ENCODE measurements around the gene MBD5.

Gene MBD5

DNA sequence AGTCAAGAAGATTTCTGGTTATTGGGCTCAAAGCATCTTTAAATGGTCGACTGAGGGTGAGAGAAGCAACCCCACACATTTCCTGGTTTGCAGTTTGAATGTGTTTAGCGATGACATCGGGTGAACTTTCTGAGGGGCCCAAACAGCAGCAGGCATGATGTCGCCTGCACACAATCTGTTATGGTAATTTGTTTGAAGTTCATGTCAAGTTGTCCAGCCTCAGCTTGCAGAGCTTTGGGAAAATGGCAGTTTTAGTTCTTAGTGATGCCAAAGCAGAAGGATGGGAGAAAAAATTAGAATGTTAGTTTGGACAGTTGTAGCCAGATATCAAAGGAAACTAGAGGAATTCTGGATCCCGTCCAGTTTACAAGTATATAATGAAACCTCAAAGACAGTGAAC lies 284.6 kb downstream of the MBD5 start:
- no peak for DNase-seq (ENCODE audit: low read depth)

DNA sequence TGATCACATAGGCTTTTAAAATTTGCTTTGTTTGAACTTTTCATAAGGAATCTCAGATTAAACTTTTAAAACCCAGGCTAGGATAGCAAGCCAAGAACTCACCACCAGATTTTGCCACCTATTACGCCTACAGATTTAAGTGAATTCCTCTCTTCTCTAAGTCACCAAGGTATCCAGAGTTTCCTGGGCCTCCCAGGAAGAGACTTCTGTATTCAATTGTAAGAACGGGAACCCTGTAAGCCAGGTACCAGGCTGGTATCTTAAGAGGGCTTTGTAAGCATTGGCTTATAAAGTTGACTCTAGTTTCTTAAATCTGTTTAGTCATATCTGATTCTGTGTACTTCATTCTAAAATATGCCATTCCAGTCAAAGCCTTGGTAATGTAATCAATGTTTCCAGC lies 285.1 kb downstream of the MBD5 start:
- no peak for DNase-seq (ENCODE audit: low read depth)

DNA sequence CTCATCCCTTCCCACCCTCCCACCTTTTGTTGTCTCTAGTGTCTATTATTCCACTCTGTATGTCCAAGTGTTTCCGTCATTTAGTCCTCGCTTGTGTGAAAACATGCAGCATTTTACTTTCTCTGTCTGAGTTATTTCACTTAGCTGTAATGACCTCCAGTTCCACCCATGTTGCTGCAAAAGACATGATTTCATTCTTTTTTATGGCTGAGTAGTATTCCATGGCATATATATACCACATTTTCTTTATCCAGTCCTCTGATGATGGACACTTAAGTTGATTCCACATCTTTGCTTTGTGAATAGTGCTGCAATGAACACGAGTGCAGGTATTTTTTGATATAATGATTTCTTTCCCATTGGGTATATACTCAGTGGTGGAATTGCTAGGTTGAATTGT lies 296.7 kb downstream of the MBD5 start:
- DNase-seq (ENCODE audit: low read depth) = no peak

DNA sequence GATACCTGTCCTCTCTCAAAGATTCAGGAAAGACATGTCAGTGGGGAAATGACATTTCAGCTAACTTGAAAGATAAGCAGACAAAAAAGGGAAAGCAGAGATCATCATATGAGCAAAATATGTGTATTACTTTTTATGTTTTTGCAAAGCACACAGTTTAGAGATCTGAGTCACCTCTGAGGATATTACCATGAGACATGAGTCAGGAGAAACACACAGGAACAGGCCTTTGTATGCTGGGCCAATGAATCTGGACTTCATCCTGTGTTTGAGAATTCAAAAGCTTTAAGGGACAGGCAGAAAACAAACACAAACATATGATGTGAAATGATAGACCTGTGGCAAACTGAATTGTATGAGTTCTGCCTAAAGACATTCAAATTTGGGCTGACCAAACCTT lies 317.6 kb downstream of the MBD5 start:
- no peak for DNase-seq (ENCODE audit: low read depth)

DNA sequence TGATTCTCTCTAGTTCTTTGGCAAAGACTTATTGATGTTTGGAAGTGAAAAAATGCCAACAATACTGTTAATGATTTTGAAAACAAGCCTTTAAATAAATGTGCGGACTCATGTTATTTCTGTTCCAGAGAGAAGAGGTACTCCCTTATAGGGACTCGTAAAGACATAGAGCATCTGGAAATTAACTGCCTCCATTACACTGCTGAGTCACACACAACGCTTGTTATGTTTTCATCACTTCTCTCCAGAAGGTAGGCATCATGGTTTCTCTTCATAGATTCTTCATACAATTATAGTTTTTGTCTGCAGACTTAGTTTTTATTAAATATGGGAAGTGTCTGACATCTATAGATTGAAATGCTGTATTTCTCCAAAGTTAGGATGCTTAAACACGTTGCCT lies 321.2 kb downstream of the MBD5 start:
- DNase-seq (ENCODE audit: low read depth) = no peak

DNA sequence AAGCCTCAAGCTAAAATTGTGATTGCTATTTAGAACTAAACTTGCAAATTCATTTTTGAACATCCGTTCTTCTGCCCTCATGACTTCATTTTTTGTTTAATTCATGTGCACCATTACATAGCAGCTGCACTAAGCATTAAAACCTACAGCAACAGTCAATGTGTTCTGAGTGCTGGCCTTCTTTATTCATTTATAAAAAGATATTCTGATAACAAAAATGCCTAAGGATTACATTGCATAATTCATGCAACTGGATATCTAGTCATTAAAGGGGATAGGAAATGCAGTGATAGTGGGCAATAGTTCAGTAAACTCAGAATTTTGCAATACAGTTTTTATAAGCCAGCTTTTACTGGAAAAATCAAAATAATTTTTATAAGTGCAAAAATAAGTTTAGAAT lies 329.3 kb downstream of the MBD5 start:
- no peak for DNase-seq (ENCODE audit: low read depth)

DNA sequence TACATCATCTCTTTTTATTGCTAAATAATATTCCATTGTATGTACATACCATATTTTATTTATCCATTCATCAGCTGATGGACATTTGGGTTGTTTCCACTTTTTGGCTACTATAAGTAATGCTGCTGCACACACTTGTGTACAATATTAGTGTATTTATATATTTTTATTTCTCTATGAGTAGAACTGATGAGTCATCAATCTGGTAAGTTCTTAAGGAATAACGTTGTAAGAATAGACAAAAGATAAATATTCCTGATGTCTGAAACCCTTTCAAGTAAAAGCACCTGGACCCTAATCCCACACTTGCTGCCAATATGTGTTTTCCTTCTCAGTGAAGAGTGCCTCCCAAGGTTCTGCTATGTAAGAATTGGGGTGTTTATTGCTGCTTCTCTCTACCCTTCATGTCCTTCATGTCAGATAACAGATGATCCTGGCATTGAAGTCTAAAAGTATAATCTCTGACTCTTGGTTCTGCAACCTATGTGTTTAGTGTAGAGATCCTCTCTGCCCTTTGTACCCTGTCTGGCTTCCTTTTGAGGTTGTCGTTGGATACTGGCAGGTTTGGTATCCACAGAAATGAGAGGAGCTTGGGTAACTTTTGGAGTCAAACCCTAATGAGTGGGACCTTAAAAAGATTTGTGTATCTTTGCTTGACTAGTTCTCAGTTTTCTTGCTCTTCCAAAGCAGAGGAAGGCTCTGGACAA lies 330.7 kb downstream of the MBD5 start:
- DNase-seq (ENCODE audit: low read depth) = no peak

DNA sequence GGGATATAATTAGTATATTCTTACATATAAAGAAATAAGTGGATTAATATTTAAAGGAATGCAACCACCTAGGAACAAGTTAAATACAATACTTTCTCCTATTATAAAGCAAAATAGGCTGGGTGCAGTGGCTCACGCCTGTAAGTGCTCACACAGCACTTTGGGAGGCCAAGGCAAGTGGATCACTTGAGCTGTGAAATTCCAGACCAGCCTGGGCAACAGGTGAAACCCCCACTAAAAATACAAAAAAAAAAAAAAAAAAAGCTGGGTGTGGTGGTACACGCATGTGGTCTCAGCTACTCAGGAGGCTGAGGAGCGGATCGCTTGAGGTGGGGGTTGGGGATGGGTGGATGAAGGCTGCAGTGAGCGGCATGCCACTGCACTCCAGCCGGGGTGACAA lies 337.5 kb downstream of the MBD5 start:
- no peak for DNase-seq (ENCODE audit: low read depth)

DNA sequence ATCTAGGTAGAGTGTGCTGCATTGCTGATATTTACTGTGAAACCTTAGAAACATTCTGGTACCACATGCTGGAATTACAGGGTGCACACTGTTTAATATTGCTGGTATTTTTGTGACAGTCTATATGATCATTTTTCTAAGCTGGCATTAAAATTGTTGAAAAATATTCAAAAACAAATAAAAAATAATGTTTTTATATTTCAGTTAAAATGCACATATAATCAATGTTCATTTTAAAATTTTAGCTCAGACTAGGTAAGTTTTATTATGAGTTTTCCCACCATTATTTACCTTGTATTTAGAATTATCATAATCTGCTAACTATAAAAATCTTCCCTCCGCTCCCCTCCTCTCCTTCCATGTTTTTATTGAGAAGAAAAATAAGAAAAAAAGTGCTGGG lies 339.8 kb downstream of the MBD5 start:
- no peak for DNase-seq (ENCODE audit: low read depth)

DNA sequence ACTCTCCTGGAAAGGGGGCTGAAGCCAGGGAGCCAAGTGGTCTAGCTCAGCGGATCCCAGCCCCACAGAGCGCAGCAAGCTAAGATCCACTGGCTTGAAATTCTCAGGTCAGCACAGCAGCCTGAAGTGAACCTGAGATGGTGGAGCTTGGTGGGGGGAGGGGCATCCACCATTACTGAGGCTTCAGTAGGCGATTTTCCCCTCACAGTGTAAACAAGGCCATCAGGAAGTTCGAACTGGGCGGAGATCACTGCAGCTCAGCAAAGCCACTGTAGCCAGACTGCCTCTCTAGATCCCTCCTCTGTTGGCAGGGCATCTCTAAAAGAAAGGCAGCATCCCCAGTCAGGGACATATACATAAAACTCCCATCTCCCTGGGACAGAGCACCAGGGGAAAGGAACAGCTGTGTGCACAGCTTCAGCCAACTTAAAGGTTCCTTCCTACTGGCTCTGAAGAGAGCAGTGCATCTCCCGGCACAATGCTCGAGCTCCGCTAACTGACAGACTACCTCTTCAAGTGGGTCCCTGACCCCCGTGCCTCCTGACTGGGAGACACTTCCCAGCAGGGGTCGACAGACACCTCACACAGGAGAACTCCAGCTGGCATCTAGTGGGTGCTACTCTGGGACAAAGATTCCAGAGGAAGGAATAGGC lies 341.4 kb downstream of the MBD5 start:
- no peak for DNase-seq (ENCODE audit: low read depth)

DNA sequence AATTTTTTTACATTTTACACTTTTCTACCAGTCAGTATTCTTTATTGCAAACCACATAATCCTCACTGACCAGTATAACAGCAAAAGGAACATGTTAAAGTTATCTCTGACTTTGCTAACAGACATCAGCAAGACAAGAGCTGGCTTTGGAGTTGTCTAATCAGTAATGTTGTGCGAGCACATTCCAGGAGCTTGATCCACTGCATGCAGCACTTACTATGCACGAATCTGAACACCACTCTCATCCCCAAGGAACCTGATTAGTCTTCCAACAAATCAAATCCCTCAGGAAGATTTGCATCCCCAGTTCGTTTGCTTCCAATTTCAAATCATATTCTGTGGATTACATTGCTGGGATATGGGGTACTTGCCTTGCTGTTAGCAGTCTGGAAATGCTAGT lies 354.3 kb downstream of the MBD5 start:
- no peak for DNase-seq (ENCODE audit: low read depth)

DNA sequence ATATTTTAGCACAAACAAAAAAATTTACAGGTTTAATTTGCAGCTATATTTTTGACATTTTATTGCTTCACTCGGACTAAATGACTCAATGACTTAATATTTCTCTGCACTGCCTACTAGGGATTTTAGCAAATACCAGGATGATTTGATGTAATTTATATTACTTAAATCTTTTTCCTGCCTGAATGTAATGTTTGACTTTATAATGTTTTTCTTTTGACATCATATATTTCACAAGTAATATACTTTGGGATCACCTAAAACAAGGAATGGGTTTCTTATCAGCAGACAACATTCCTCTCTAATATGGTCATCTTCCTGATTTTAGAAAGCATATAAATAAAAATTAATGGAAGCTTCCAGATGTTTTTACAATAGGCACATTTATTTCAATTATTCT lies 370.4 kb downstream of the MBD5 start:
- no peak for DNase-seq (ENCODE audit: low read depth)

DNA sequence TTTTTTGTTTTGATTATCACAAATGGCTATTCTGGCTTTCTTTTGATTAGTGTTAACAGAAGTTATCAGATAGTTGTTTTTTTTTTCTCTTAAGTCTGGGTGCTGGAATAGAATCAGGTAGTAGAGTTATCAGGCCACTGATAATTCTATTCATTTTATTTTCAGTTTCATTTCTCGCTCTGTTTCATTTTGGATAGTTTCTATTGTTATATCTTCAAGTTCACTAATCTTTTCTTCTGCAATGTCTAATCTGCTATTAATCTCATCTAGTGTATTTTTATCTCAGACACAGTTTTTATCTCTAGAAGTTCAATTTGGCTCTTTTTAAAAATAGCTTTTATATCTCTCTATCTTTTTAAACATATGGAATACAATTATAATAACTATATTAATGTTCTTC lies 381.9 kb downstream of the MBD5 start:
- DNase-seq (ENCODE audit: low read depth) = no peak

DNA sequence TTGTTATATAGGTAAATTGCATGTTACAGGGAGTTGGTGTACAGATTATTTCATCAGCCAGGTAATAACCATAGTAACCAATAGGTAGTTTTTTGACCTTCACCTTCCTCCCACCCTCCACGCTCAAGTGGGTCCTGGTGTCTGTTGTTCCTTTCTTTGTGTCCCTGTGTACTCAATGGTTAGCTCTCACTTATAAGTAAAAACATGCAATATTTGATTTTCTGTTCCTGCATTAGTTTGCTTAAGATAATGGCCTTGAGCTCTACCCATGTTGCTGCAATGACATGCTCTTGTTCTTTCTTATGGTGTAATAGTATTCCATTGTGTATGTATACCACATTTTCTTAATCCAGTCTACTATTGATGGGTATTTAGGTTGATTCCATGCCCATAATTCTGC lies 390.0 kb downstream of the MBD5 start:
- DNase-seq (ENCODE audit: low read depth) = no peak

DNA sequence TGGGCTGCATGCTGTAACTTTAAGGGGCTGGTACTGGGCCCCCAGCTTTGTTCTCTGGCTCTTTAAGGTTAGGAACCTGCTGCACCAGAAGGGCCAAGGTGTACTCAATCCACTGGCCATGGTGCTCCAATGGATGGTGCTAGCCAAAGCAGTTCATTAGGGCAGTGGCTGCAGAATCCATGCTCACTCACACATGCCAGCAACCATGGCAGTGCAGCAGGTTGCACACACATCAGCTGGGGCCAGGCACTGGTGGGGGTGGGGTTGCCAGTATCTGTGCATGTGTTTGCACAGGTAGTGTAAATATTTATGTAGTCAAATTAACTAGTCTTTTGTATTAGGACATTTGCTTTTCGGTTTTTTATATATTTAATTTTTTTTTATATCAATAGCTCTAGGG lies 395.4 kb downstream of the MBD5 start:
- no peak for DNase-seq (ENCODE audit: low read depth)

DNA sequence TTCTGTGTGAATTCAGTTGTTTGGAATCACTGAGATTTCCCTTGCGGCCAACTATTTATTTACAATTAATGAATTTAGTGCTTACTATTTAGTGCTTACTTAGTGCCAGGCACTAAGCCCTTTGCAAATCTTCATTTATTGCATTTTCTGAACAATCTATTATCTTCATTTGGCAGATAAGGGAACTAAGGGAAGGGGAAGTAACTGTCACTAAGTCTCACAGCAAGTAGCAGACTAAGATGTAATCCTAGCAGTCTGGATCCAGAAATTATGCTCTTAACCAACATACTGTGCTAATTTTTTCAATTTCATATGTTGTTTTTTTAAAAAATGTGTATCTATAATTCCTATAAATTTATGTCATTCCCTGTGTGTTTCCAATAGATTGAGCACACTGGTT lies 409.2 kb downstream of the MBD5 start:
- no peak for DNase-seq (ENCODE audit: low read depth)

DNA sequence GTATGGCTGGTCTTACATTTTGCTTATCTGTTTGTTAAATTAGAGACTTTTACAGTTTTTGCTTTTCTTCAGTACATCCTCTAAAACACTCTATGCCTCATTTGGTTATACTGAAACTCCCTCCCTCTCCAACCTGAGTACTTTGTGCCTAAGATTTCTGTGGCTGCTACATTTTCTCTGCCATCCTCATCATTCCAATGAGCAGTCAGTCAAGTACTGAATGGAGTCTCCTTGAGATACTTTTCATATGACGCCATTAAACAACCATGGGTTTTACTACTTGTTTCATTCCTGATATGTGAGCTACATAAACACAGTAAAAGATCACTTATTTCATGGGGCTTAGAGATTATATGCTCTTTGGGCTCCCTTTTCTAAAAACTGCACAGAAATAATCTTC lies 427.0 kb downstream of the MBD5 start:
- DNase-seq (ENCODE audit: low read depth) = no peak

DNA sequence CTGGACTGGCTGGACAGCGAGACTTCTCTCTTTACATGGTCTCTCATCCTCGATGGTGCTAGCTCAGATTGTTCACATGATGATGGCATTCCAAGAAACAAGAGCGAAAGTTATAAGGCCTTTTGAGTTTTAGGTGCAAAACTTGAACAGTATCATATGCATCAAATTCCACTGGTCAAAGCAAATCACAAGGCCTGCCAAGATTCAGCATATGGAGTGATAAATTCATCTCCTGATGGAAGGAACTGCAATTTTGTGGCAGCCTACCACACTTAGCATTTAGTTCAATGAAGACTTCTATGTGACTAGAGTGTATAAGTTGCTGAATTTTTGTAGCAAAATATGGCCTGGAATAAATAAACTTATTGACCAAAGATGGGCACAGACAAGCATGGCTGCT lies 429.6 kb downstream of the MBD5 start:
- DNase-seq (ENCODE audit: low read depth) = no peak

DNA sequence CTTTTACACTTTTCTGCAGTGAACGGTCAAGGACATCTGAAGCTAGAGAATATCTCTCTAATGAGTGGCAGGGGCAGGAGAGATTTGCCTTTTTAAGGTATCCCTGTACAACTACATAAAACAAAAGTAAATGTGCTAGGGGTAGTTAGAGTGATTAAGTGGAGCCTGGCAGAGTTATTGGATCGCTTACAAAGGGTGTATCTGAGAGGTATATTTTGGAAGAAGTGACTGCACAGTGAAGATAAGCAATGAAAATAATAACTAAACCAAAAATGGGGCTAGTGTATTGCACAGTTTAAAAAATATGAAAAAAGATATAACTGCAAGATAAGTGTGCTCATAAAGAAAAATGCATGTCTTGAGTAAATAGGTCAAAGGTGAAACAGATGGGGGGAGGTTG lies 430.2 kb downstream of the MBD5 start:
- no peak for DNase-seq (ENCODE audit: low read depth)

DNA sequence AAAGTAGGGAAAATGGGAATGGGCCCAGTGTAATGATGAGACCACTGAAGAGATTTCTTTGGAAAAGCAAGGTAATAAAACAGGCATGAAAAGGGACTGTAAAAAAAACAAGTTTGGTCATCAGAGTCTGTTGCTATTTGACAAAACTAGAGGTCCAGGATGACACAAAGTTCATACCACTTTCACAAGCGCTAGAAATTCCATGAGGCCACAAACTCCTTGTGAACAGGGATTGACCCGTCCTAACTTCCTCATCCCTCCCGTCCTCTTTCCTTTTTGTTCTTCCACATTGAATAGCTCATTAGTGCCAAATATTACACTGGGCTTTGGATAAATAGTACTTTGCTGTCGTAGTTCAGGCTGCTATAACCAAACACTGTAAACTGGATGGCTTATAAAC lies 434.9 kb downstream of the MBD5 start:
- no peak for DNase-seq (ENCODE audit: low read depth)

DNA sequence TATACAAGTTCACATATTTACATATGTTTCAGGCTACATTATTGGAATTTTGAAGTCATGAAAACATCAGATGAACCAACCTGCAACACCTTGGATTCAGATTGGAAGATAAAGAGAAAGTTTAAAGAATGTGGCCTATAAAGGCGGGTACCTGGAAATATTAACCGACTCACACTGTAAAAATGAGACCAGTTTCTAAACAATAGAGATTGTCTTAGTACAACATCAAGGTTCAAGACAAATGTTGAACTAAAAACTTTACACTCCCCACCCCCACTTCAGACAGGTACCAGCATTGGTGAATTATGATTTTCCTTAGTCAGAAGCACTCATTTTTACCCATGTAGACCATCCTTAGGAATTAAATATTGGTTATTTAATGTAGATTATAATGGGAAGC lies 437.3 kb downstream of the MBD5 start:
- DNase-seq (ENCODE audit: low read depth) = no peak

DNA sequence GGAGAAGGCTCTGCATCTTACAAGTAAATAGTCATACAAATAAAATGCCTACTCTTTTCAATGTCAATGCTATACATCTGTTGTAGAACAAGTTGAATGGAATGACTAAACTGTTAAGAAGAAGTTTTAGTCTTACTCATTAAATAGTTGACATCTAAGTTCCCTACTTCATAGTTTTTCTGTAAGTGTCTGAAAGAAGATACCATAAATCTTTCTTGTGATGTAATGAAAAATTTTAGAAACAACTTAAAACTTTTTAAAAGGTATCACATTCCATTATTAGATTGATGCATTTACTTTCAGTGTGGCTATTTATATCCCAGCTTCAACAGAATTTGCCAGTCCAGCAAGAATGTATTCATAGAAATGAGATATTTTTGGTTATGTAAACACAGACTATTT lies 438.5 kb downstream of the MBD5 start:
- no peak for DNase-seq (ENCODE audit: low read depth)

DNA sequence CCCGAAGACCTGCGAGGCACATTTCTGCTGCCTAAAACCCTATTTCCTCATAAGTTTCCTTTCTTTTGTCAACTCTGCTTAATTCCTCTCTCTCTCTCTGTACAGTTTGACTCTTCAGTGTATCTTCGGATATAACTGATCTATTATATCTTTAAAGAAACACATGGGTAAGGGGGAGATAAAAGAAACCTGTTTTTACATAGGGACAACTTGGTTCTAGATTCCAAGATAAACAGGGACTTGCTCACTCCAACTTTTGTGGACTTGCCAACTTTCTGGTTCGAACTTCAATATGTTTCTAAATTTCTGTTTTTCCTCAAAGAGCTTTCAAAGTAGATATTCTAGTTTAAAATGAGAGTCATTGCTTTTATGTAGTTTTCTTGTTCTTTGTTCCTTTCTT lies 441.0 kb downstream of the MBD5 start:
- no peak for DNase-seq (ENCODE audit: low read depth)

DNA sequence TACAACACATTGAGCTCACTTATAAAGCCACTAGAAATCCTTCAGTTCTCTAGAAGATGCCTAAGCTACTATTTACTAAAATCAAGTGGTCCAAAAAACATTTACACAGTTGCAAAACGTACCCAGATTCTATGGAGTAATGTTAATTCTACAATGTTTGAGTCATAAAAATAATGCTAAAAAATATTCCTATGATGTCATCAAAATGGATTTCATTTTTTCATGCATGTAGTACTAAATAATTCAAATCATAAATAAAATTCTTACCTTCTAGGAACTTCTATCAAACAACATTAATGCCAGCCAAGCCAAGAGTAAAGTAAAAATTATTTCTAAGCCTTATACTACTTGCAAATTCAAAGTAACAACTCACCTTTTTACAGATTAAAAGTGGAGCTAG lies 454.7 kb downstream of the MBD5 start:
- DNase-seq (ENCODE audit: low read depth) = no peak
